KMS-11 (cell line): Measurements from ENCODE around the gene GLTP.

Experiments
- H2AFZ ChIP-seq: fragments of 200-600 bp; sonication (generic); 2 replicates; pipeline ENCODE4 v1.6.1; 2016; ENCODE audit warnings: antibody characterized with exemption, mixed run types, low read depth
- H3K27ac ChIP-seq: fragments of 200-600 bp; sonication (generic); 2 replicates; pipeline ENCODE4 v1.6.1; 2016; ENCODE audit warnings: mild to moderate bottlenecking, mixed run types
- H3K27me3 ChIP-seq: fragments of 200-600 bp; sonication (generic); 2 replicates; pipeline ENCODE4 v1.6.1; 2017; ENCODE audit warnings: mild to moderate bottlenecking, low read depth, mixed run types, moderate library complexity; ENCODE audit not compliant: insufficient read depth
- H3K36me3 ChIP-seq: fragments of 200-600 bp; sonication (generic); 2 replicates; pipeline ENCODE4 v1.6.1; 2017; ENCODE audit warnings: mild to moderate bottlenecking, mixed run types; ENCODE audit not compliant: insufficient read depth
- H3K4me1 ChIP-seq: fragments of 200-600 bp; sonication (generic); 2 replicates; pipeline ENCODE4 v1.6.1; 2016; ENCODE audit warnings: mild to moderate bottlenecking, low read depth, mixed run types; ENCODE audit not compliant: poor library complexity, severe bottlenecking
- H3K4me2 ChIP-seq: fragments of 200-600 bp; sonication (generic); 2 replicates; pipeline ENCODE4 v1.7.0; 2016; ENCODE audit warnings: mild to moderate bottlenecking, mixed run types
- H3K4me3 ChIP-seq: fragments of 200-600 bp; sonication (generic); IDR thresholded peaks from 2 replicates; pipeline ENCODE4 v1.6.1; 2017; ENCODE audit warnings: low read depth, low read length, mixed read lengths; ENCODE audit not compliant: insufficient read depth
- H3K79me2 ChIP-seq: fragments of 200-600 bp; sonication (generic); 2 replicates; pipeline ENCODE4 v1.6.1; 2016; ENCODE audit warnings: low read depth, mixed run types; ENCODE audit not compliant: insufficient read depth
- H3K9ac ChIP-seq: fragments of 200-600 bp; sonication (generic); 2 replicates; pipeline ENCODE4 v1.6.1; 2016; ENCODE audit warnings: mild to moderate bottlenecking, mixed run types
- H4K20me1 ChIP-seq: fragments of 200-600 bp; sonication (generic); 2 replicates; pipeline ENCODE4 v1.6.1; 2016; ENCODE audit warnings: mild to moderate bottlenecking, mixed run types; ENCODE audit not compliant: insufficient read depth
- CTCF ChIP-seq: fragments of 200-600 bp; sonication (generic); conservative IDR thresholded peaks from 2 replicates; pipeline ENCODE4 v1.6.1; 2017; ENCODE audit warnings: low read depth, mild to moderate bottlenecking, antibody characterized with exemption, low read length, moderate library complexity, mixed read lengths

The GLTP gene

GRCh38 chr12:109827080-109827479, 53.3 kb downstream of the GLTP start:
- Histone ChIP-seq H3K27me3 (peaks cover 3% of the 10 kb centered on the region; the same call in 1 of the 2 replicates), H4K20me1 (no peaks in the 10 kb centered on the region), H3K36me3 (no peaks in the 10 kb centered on the region), H3K9ac (no peak overlapping the region), H3K79me2 (no peaks in the 10 kb centered on the region), H3K4me3 (no peak overlapping the region), H2AFZ (no peak overlapping the region), H3K4me2 (no peak overlapping the region), H3K27ac (no peak overlapping the region), H3K4me1 (no peaks in the 10 kb centered on the region)
- TF ChIP-seq CTCF, result no peak

- no peak for TF ChIP-seq CTCF
- Histone ChIP-seq H3K27ac (no peak overlapping the region), H2AFZ (no peak overlapping the region), H3K27me3 (peaks cover 5% of the 10 kb centered on the region; the same call in 1 of the 2 replicates), H4K20me1 (no peaks in the 10 kb centered on the region), H3K9ac (no peak overlapping the region), H3K36me3 (no peaks in the 10 kb centered on the region), H3K4me1 (no peaks in the 10 kb centered on the region), H3K4me2 (no peak overlapping the region), H3K4me3 (no peak overlapping the region), H3K79me2 (no peaks in the 10 kb centered on the region)
Observed at GRCh38 chr12:109824731-109825130, 55.6 kb downstream of the GLTP start.

GRCh38 chr12:109822951-109823411, 57.4 kb downstream of the GLTP start:
- no peak overlapping the region for H3K27ac ChIP-seq
- H3K4me1 ChIP-seq, result no peaks in the 10 kb centered on the region
- H3K27me3 ChIP-seq, result peaks cover 2% of the 10 kb centered on the region; the same call in 1 of the 2 replicates
- no peaks in the 10 kb centered on the region for H3K36me3 ChIP-seq
- no peaks in the 10 kb centered on the region for H4K20me1 ChIP-seq
- no peaks in the 10 kb centered on the region for H3K79me2 ChIP-seq
- TF ChIP-seq CTCF, result no peak
- H3K4me3 ChIP-seq, result no peak overlapping the region
- H3K9ac ChIP-seq, result no peak overlapping the region
- H3K4me2 ChIP-seq, result no peak overlapping the region
- no peak overlapping the region for H2AFZ ChIP-seq

- Histone ChIP-seq H3K9ac (no peak overlapping the region), H3K4me1 (no peaks in the 10 kb centered on the region), H3K4me3 (no peak overlapping the region), H3K36me3 (no peaks in the 10 kb centered on the region), H4K20me1 (no peaks in the 10 kb centered on the region), H2AFZ (no peak overlapping the region), H3K79me2 (no peaks in the 10 kb centered on the region), H3K27me3 (peaks cover 2% of the 10 kb centered on the region; the same call in 1 of the 2 replicates), H3K27ac (no peak overlapping the region), H3K4me2 (no peak overlapping the region)
- no peak for TF ChIP-seq CTCF
Observed at GRCh38 chr12:109822416-109822815, 57.9 kb downstream of the GLTP start.

GRCh38 chr12:109821968-109822367, 58.4 kb downstream of the GLTP start:
- H3K79me2 ChIP-seq, result no peaks in the 10 kb centered on the region
- no peak overlapping the region for H3K9ac ChIP-seq
- no peak overlapping the region for H3K4me3 ChIP-seq
- H3K4me2 ChIP-seq, result no peak overlapping the region
- H4K20me1 ChIP-seq, result no peaks in the 10 kb centered on the region
- H3K4me1 ChIP-seq, result no peaks in the 10 kb centered on the region
- no peaks in the 10 kb centered on the region for H3K36me3 ChIP-seq
- no peak overlapping the region for H2AFZ ChIP-seq
- peaks cover 2% of the 10 kb centered on the region; the same call in 1 of the 2 replicates for H3K27me3 ChIP-seq
- H3K27ac ChIP-seq, result no peak overlapping the region
- TF ChIP-seq CTCF, result no peak
